GM12874 (cell line): ENCODE measurements around the gene FRRS1.

Experiments used
- TF ChIP-seq, protein P1 (sequence below): IDR thresholded peaks from 2 replicates; pipeline ENCODE4 v1.5.1; 2011; ENCODE audit warnings: low read depth, mild to moderate bottlenecking, control low read depth, low read length, moderate library complexity; ENCODE audit not compliant: insufficient read depth

The FRRS1 gene

DNA sequence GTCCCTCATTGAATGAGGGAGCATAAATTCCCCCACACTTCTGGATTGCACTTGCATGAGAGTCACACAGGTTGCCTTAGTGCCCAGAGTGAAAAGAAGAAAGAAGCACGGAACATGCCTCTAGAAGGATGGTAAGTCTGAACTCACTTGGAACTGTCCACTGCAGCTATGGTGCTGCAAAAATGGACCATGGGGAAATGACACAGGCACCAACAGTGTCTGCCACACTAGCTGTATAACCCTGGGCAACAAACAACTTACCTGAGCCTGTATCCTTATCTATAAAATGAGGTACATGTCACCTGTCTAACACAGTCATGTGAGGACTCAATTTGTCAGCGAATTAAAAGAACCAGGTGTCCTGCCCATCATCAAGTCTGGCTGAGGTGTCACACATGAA lies 69.8 kb downstream of the FRRS1 start:
- TF ChIP-seq, protein P1, sequence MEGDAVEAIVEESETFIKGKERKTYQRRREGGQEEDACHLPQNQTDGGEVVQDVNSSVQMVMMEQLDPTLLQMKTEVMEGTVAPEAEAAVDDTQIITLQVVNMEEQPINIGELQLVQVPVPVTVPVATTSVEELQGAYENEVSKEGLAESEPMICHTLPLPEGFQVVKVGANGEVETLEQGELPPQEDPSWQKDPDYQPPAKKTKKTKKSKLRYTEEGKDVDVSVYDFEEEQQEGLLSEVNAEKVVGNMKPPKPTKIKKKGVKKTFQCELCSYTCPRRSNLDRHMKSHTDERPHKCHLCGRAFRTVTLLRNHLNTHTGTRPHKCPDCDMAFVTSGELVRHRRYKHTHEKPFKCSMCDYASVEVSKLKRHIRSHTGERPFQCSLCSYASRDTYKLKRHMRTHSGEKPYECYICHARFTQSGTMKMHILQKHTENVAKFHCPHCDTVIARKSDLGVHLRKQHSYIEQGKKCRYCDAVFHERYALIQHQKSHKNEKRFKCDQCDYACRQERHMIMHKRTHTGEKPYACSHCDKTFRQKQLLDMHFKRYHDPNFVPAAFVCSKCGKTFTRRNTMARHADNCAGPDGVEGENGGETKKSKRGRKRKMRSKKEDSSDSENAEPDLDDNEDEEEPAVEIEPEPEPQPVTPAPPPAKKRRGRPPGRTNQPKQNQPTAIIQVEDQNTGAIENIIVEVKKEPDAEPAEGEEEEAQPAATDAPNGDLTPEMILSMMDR = no peak

DNA sequence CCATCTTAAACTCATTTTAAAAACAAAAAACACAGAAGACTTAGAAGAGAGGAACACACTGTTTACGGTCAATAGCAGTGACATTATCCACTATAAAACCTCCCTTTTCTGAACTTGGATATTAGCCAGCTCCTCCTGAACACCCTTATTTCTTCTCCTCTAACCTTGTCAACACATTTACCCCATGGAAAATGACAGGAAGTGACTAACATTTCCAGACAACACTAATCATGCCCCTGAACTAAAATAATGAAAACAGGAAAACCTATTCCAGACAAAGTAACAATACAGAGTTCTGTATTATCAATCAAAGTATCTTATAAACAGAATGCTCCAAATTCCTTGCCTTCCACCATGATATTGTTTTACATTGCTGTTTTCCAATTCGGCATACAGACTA lies 75.3 kb downstream of the FRRS1 start:
- TF ChIP-seq, protein P1 = no peak

DNA sequence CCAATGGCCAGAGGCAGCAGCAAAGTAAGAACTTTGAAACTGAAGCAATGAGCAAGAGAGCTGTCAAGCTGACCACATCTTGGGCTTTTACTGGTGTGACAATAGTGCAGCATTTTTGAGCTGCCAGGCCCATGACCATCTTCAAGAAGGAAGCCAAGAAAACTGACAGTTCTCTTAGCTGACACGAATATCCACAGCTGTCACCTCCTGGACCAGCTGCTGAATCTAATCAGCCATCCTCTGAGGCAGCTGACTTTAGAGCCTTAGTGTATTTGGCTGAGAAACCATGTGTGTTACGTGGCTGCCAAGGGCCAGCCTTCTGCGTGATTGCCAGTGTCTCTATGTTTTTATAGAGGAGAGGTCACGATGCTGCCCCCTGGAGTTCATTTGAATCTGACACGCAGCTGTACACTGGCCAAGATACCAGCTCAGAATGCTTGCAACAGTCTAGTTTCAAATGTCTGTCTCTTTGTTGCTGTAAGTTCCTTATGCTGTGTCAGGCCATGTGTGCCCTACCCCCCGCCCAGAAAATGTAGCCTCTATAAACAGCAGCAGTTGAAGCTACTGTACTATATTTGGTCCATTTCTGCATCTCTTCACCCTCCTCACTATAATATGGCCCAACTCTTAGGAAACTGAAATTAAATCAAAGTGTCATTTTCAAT lies 80.8 kb downstream of the FRRS1 start:
- TF ChIP-seq, protein P1 = peak; percentile 66

DNA sequence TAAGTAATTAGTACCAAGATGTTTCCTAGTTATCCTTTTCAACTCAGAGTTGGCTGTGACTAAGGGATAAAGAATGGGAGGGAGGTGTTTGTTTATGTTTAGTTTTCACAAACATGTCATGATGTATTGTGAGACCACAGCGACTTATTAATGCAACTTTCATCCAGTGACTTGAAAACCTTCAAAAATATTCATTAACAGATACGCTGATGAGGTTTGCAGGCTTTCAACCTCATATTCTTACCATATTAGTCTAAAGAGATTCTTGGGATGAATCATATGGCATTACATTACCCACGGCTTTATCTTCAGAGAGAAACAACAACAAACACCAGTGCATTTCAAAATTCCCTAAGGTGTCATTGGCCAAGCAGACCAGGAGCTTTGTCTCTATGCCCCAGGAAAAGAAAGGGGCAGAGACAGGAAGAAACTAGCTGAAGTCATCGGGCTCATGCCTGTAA lies 84.1 kb downstream of the FRRS1 start:
- TF ChIP-seq, protein P1 = no peak

DNA sequence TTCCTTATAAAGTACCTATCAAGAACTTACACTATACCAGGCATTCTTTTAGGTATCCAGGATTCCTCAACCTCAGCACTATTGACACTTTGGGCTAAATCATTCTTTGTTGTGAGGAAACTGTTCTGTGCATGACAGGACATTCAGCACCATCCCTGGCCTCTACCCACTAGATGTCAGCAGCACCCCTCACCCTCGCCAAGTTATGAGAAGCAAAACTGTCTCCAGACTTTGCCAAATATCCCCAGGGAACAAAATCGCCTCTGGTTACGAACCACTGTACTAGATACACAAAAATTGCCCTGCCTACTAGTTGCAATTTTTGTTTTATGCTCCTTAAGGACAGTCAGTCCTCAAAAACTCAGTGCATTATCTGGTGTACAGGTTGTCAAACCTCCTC lies 84.9 kb downstream of the FRRS1 start:
- TF ChIP-seq, protein P1 = no peak

DNA sequence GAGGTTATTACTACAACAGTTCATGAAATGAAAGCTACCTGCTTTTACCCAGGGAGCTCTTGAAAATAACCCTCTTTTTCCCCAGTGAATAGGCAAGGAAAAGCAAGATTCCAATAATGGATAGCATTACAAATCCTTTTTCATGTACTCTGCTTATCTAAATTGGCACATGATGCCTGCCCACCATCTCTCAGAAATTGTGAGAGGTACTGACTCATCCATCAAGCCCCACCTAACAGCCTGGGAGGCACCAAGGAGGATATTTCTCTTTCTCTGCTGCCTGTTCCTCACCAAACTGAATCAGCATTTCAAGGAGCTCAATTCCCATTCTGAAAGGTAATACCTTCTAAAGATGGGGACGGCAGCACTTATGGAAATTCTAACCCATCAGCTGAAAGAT lies 86.2 kb downstream of the FRRS1 start:
- TF ChIP-seq, protein P1 = no peak

DNA sequence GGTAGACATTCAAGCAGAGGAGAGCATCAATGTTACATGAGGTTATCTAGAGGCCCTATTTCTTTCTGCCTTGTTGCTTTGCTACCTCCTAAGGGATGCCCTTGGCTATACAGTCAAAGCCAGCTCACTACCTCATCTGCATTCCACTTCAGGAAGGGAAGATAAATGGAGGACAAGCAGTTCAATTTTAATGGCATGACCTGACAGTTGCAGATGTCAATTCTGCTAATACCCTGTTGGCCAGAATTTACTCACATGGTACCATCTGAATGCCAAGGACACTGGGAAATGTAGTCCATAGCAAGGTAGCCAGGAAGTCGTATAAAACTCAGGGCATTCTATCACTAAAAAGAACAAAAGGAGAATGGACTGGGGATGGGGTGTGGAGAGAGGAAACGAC lies 89.0 kb downstream of the FRRS1 start:
- TF ChIP-seq, protein P1 = no peak
